ENCODE results near the gene TOM1L2.

TOM1L2 gene

GRCh38 chr17:17906418-17907215 lies 65.6 kb downstream of the TOM1L2 start:
- DNase-seq: no peak
- no peak overlapping the region for H3K4me3 ChIP-seq (ENCODE audit: insufficient read depth, low read depth, low read length, poor library complexity, severe bottlenecking)
- peaks cover 11% of the 10 kb centered on the region for H3K36me3 ChIP-seq (ENCODE audit: control insufficient read depth, insufficient read depth, low read length)
- H3K27ac ChIP-seq (ENCODE audit: insufficient read depth, low read length, poor library complexity, severe bottlenecking): no peak overlapping the region
- H3K4me1 ChIP-seq (ENCODE audit: control insufficient read depth, insufficient read depth, low read length, poor library complexity, severe bottlenecking): no peaks in the 10 kb centered on the region
- no peaks in the 10 kb centered on the region for H3K27me3 ChIP-seq (replicated peaks; ENCODE audit: control insufficient read depth, insufficient read depth, low read length, poor library complexity, severe bottlenecking)
- H3K9me3 ChIP-seq (ENCODE audit: control insufficient read depth, low read length): no peaks in the 10 kb centered on the region

- no peaks in the 10 kb centered on the region for H3K27me3 ChIP-seq (replicated peaks; ENCODE audit: control insufficient read depth, insufficient read depth, low read length, poor library complexity, severe bottlenecking)
- peaks cover 16% of the 10 kb centered on the region for H3K36me3 ChIP-seq (ENCODE audit: control insufficient read depth, insufficient read depth, low read length)
- no peaks in the 10 kb centered on the region for H3K4me1 ChIP-seq (ENCODE audit: control insufficient read depth, insufficient read depth, low read length, poor library complexity, severe bottlenecking)
- no peaks in the 10 kb centered on the region for H3K9me3 ChIP-seq (ENCODE audit: control insufficient read depth, low read length)
- H3K4me3 ChIP-seq (ENCODE audit: insufficient read depth, low read depth, low read length, poor library complexity, severe bottlenecking): no peak overlapping the region
- no peak for DNase-seq
- no peak overlapping the region for H3K27ac ChIP-seq (ENCODE audit: insufficient read depth, low read length, poor library complexity, severe bottlenecking)
Observed at GRCh38 chr17:17905036-17905320, 67.2 kb downstream of the TOM1L2 start.

- no peaks in the 10 kb centered on the region for H3K9me3 ChIP-seq (ENCODE audit: control insufficient read depth, low read length)
- H3K4me1 ChIP-seq (ENCODE audit: control insufficient read depth, insufficient read depth, low read length, poor library complexity, severe bottlenecking): no peaks in the 10 kb centered on the region
- H3K36me3 ChIP-seq (ENCODE audit: control insufficient read depth, insufficient read depth, low read length): peaks cover 16% of the 10 kb centered on the region
- no peaks in the 10 kb centered on the region for H3K27me3 ChIP-seq (replicated peaks; ENCODE audit: control insufficient read depth, insufficient read depth, low read length, poor library complexity, severe bottlenecking)
- no peak for DNase-seq
- H3K27ac ChIP-seq (ENCODE audit: insufficient read depth, low read length, poor library complexity, severe bottlenecking): no peak overlapping the region
- no peak overlapping the region for H3K4me3 ChIP-seq (ENCODE audit: insufficient read depth, low read depth, low read length, poor library complexity, severe bottlenecking)
Observed at GRCh38 chr17:17904166-17905035, 67.8 kb downstream of the TOM1L2 start.

GRCh38 chr17:17902877-17903276 lies 69.3 kb downstream of the TOM1L2 start:
- Histone ChIP-seq H3K27ac (ENCODE audit: insufficient read depth, low read length, poor library complexity, severe bottlenecking) (no peak overlapping the region), H3K4me1 (ENCODE audit: control insufficient read depth, insufficient read depth, low read length, poor library complexity, severe bottlenecking) (no peaks in the 10 kb centered on the region), H3K4me3 (ENCODE audit: insufficient read depth, low read depth, low read length, poor library complexity, severe bottlenecking) (no peak overlapping the region), H3K9me3 (ENCODE audit: control insufficient read depth, low read length) (no peaks in the 10 kb centered on the region), H3K36me3 (ENCODE audit: control insufficient read depth, insufficient read depth, low read length) (peaks cover 25% of the 10 kb centered on the region), H3K27me3 (replicated peaks; ENCODE audit: control insufficient read depth, insufficient read depth, low read length, poor library complexity, severe bottlenecking) (no peaks in the 10 kb centered on the region)
- no peak for DNase-seq

- no peak for DNase-seq
- Histone ChIP-seq H3K4me3 (ENCODE audit: insufficient read depth, low read depth, low read length, poor library complexity, severe bottlenecking) (no peak overlapping the region), H3K27me3 (replicated peaks; ENCODE audit: control insufficient read depth, insufficient read depth, low read length, poor library complexity, severe bottlenecking) (no peaks in the 10 kb centered on the region), H3K4me1 (ENCODE audit: control insufficient read depth, insufficient read depth, low read length, poor library complexity, severe bottlenecking) (no peaks in the 10 kb centered on the region), H3K27ac (ENCODE audit: insufficient read depth, low read length, poor library complexity, severe bottlenecking) (no peak overlapping the region), H3K9me3 (ENCODE audit: control insufficient read depth, low read length) (no peaks in the 10 kb centered on the region), H3K36me3 (ENCODE audit: control insufficient read depth, insufficient read depth, low read length) (peaks cover 25% of the 10 kb centered on the region)
Observed at GRCh38 chr17:17902376-17902775, 69.8 kb downstream of the TOM1L2 start.

- no peak for DNase-seq
- no peaks in the 10 kb centered on the region for H3K9me3 ChIP-seq (ENCODE audit: control insufficient read depth, low read length)
- H3K4me1 ChIP-seq (ENCODE audit: control insufficient read depth, insufficient read depth, low read length, poor library complexity, severe bottlenecking): no peaks in the 10 kb centered on the region
- no peak overlapping the region for H3K4me3 ChIP-seq (ENCODE audit: insufficient read depth, low read depth, low read length, poor library complexity, severe bottlenecking)
- H3K27me3 ChIP-seq (replicated peaks; ENCODE audit: control insufficient read depth, insufficient read depth, low read length, poor library complexity, severe bottlenecking): no peaks in the 10 kb centered on the region
- H3K36me3 ChIP-seq (ENCODE audit: control insufficient read depth, insufficient read depth, low read length): peaks cover 30% of the 10 kb centered on the region
- H3K27ac ChIP-seq (ENCODE audit: insufficient read depth, low read length, poor library complexity, severe bottlenecking): no peak overlapping the region
Observed at GRCh38 chr17:17900615-17901520, 71.3 kb downstream of the TOM1L2 start.

- no peaks in the 10 kb centered on the region for H3K27me3 ChIP-seq (replicated peaks; ENCODE audit: control insufficient read depth, insufficient read depth, low read length, poor library complexity, severe bottlenecking)
- H3K9me3 ChIP-seq (ENCODE audit: control insufficient read depth, low read length): no peaks in the 10 kb centered on the region
- peaks cover 26% of the 10 kb centered on the region for H3K36me3 ChIP-seq (ENCODE audit: control insufficient read depth, insufficient read depth, low read length)
- no peak for DNase-seq
- H3K4me1 ChIP-seq (ENCODE audit: control insufficient read depth, insufficient read depth, low read length, poor library complexity, severe bottlenecking): no peaks in the 10 kb centered on the region
- no peak overlapping the region for H3K4me3 ChIP-seq (ENCODE audit: insufficient read depth, low read depth, low read length, poor library complexity, severe bottlenecking)
- no peak overlapping the region for H3K27ac ChIP-seq (ENCODE audit: insufficient read depth, low read length, poor library complexity, severe bottlenecking)
Observed at GRCh38 chr17:17899486-17899885, 72.7 kb downstream of the TOM1L2 start.

- Histone ChIP-seq H3K27me3 (replicated peaks; ENCODE audit: control insufficient read depth, insufficient read depth, low read length, poor library complexity, severe bottlenecking) (no peaks in the 10 kb centered on the region), H3K36me3 (ENCODE audit: control insufficient read depth, insufficient read depth, low read length) (peaks cover 34% of the 10 kb centered on the region), H3K27ac (ENCODE audit: insufficient read depth, low read length, poor library complexity, severe bottlenecking) (no peak overlapping the region), H3K9me3 (ENCODE audit: control insufficient read depth, low read length) (no peaks in the 10 kb centered on the region), H3K4me1 (ENCODE audit: control insufficient read depth, insufficient read depth, low read length, poor library complexity, severe bottlenecking) (no peaks in the 10 kb centered on the region), H3K4me3 (ENCODE audit: insufficient read depth, low read depth, low read length, poor library complexity, severe bottlenecking) (no peak overlapping the region)
- DNase-seq: no peak
Observed at GRCh38 chr17:17898673-17899072, 73.5 kb downstream of the TOM1L2 start.

GRCh38 chr17:17897442-17897841 lies 74.8 kb downstream of the TOM1L2 start:
- Histone ChIP-seq H3K27me3 (replicated peaks; ENCODE audit: control insufficient read depth, insufficient read depth, low read length, poor library complexity, severe bottlenecking) (no peaks in the 10 kb centered on the region), H3K4me3 (ENCODE audit: insufficient read depth, low read depth, low read length, poor library complexity, severe bottlenecking) (no peak overlapping the region), H3K27ac (ENCODE audit: insufficient read depth, low read length, poor library complexity, severe bottlenecking) (no peak overlapping the region), H3K4me1 (ENCODE audit: control insufficient read depth, insufficient read depth, low read length, poor library complexity, severe bottlenecking) (no peaks in the 10 kb centered on the region), H3K9me3 (ENCODE audit: control insufficient read depth, low read length) (no peaks in the 10 kb centered on the region), H3K36me3 (ENCODE audit: control insufficient read depth, insufficient read depth, low read length) (peaks cover 35% of the 10 kb centered on the region)
- no peak for DNase-seq

Measured in effector memory CD4-positive, alpha-beta T cell (primary cell).